Stimulated activated CD8-positive, alpha-beta memory T cell treated with anti-CD3 and anti-CD28 coated beads, Interleukin-7, amount 100 ng/mL, for 24 hours (primary cell): Measurements from ENCODE around the gene MTMR12.
"Not testable (repeated sequence)": the region's sequence is repeated elsewhere in the genome, so short reads cannot be mapped to it uniquely, and the experiment has no call there.

Experiments used
- DNase-seq: peaks from one replicate; pipeline ENCODE4 v3.0.0-alpha.2; 2020; ENCODE audit warnings: low read depth

MTMR12 gene

DNA sequence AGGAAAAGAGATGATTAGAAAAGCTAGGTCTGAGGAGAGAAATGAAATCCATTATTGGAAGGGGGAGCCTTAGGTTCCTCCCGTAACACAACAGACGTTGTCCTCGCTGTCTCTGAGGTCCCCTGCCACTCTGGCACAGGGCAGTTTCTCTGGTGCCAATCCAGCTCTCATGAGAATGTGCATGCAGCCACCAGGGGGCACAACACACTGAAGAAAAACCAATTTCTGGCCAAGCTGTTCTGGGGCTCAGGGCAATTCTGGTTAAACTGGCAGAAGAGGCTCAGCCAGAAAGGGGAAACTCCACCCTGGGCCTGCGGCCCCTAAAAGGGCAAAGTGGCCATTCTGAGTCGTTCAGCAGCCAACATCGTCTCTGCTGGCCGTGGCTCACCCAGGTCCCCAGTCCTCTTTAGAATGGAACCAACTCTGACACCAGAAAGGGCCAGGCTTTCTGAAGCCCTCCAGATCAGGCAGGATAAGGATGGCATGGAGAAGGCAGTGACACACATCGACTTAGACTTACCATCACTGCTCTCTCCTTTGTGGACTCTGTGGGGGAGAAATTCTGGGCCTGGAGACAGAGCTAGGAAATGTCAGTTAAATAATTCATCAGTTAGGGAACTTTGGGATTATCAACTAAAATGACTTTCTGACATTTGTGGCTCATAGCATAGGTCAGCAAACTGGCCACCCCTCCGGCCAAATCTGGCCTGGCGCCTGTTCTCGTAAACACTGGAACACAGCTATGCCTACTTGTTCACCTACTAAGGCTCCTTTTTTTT is 80.1 kb downstream of the MTMR12 start:
- DNase-seq: peak; percentile 57

DNA sequence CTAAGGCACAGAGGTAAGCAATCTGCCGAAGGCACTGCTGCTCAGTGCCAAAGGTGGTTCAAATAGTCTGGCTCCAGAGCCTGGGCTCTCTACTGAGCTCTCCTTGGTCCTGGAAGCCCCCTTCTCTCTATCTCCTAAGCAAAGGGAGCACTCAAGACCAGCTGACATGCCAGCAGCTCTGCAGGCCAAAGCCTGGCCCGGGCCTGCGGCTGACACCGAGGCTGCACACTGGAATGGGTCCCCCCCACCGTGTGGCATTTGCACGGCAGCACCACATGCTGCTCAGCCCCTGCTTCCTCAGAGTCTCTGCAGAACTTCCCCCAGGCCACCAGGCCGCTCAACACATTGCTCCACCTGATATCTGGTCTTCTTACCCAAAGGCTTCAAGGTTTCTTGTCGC is 80.8 kb downstream of the MTMR12 start:
- no peak for DNase-seq

- DNase-seq: no peak
Measured at GRCh38 chr5:32231241-32231640, 81.5 kb downstream of the MTMR12 start.

DNA sequence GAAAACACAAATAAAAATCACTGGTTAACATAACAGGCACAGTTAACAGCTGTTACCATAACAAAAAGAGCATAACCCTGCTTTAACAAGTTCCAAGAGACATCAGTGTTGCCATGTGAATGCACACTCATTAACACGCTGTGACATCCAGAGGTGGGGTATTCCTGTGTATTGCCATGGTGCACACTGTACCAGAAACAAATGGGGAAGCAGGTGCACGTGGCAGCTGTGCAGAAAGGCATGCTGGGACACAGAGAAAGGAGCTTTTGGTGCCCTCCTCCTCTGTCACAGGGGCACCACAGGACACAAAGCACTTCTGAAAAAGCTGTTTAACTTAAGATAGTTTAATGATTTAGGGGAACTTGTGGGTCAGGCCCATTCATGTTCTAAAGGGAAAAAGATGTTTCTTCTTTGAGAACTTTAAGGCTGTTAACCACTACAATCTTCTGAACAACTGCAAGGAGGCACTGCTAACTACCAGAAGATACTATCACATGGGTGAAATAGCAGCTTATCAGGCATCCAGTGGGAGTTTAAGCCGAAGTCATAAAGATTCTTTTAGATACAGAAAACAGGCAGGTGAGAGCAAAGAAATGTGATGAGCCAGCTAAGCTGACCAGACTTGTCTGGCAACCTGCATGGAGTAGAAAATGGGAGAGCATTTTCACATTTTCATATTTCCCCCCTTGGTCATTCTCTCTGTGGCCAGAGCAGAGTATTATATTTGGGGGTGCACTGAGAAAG is 82.2 kb downstream of the MTMR12 start:
- DNase-seq: no peak

DNA sequence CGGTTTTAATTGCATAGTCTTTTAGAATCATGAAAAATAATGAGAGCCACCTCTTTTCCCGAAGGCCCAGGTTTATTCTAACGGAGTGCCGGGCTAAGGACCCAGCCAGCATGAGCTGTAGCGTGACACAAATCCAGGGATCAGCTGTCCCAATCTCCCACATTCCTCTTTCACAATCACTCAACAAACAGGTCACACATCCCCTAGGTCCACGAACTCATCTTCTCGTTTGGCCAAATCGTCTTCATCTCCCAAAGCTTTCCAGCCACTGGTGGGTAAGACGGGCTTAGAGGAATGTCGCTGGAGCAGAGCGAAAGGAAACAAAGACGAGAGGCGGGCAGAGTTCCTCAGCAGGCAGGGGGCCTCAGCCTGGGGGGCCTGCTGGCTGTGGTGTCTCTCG is 83.2 kb downstream of the MTMR12 start:
- DNase-seq: no peak

DNA sequence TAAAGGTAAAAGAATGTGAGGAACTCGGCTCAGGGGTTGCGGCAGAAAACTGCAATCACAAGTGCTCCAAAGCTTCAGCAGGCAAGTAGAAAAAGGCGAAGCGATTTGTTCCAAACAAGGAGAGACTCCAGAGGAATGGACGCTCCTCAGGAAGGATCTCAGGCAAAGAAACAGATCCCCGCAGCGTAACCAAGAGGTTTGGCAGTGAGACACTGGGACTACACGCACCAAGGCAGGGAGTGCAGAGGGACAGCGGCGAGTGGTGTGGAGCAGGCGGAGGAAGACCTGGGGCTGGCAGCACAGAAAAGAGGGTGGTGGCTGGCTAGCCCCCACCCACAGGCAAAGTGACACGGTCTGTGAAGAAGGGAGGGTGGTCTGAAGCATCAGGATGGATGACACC is 83.9 kb downstream of the MTMR12 start:
- DNase-seq: no peak

GRCh38 chr5:32225445-32225844 is 87.3 kb downstream of the MTMR12 start:
- DNase-seq: no peak

DNA sequence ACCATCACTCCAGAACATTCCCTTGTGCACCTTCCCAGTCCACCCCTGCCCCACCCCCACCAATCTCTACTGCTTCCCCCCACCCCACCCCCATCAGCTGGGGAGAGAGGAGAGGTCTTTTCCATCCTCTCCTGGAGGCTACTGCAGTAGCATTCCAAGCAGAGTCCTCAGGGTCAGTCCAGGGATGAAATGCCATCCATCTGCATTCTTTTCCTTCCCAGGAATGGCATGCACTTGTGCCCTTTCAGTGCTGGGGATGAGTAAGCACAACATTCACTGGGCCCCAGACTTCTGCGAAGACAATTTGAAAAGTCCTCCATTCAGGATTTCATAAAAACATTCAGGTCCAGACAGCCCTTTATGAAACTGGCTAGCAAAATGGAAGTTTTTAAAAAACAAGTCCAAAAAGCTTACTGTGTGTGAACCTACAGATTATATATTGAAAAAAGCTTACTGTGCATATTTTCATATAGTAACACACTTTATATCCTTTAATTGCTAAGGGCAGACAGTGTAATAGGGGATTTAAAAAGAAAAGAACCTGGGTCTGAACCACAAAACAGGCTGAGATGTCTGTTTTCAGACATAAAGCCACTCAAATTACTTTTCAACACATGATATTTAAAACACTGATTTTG is 88.6 kb downstream of the MTMR12 start:
- DNase-seq: no peak

GRCh38 chr5:32222723-32223470 is 89.8 kb downstream of the MTMR12 start:
- no peak for DNase-seq

DNA sequence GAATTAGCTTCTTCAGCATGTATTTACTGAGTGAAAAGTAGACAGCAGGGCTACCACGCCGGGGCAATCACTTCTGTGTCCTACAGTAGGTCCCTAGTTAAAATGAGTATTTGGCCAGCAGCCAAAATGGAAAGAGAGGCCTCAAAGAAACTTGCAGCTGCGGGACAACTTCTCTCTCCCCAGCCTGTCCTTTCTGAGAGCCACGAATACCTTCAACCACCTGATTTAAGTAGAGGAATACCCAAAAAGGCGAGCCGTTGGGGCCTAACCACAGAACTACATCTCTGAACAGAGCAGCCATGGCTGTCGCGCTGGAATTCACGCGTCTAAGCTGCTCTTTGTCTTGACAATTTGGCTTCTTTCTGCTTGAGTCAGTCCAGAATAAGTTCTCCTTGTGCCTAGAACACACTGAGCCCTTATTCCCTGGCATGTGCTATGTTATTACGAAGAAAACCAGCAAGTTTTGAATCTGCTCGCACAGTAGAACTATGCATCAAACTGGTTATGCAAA is 94.8 kb downstream of the MTMR12 start:
- no peak for DNase-seq

- not testable (repeated sequence) for DNase-seq
Measured at GRCh38 chr5:32214344-32214743, 98.4 kb downstream of the MTMR12 start.

DNA sequence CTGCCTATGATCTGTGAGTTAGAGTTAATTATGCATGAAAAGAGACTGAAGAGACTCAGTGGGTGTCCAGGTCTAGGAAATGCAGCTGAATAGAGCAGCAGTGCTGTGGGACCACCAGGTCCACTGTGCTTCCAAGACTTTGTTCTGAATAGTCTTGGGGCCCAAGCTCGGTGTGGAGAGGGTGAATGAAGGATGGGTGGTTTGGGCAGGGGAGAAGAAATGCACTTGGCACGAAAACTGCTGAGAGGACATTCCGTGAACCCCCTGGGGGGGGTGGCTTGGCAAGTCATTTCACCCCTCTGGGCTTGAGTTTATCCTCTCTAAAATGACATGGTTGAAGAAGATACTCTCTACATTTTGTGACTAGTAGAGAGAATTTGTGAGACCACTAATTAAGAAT is 102.6 kb downstream of the MTMR12 start:
- DNase-seq: no peak

GRCh38 chr5:32208837-32209236 is 103.9 kb downstream of the MTMR12 start:
- not testable (repeated sequence) for DNase-seq

GRCh38 chr5:32207355-32207634 is 105.4 kb downstream of the MTMR12 start:
- no peak for DNase-seq

GRCh38 chr5:32206509-32207354 is 106.0 kb downstream of the MTMR12 start:
- no peak for DNase-seq

- DNase-seq: no peak
Measured at GRCh38 chr5:32206053-32206452, 106.7 kb downstream of the MTMR12 start.

DNA sequence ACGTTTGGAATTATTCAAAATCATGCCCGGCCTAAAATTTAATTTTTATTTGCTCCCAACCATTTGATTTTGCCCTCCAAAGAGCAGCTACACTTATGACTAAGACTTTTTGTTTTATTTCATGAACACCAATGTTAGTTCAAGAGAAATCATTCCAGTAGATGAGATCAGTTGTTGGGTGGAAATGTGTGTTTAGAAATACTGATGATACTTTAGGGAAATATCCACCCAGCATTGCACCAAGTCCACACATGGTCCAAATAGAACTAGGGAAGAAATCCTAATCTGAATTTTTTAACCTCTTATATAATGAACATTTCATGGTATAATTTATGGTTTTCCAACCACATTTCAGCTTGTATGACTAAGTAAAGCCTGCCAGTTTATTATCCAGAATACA is 110.3 kb downstream of the MTMR12 start:
- DNase-seq: no peak

- no peak for DNase-seq
Measured at GRCh38 chr5:32201122-32201753, 111.5 kb downstream of the MTMR12 start.

DNA sequence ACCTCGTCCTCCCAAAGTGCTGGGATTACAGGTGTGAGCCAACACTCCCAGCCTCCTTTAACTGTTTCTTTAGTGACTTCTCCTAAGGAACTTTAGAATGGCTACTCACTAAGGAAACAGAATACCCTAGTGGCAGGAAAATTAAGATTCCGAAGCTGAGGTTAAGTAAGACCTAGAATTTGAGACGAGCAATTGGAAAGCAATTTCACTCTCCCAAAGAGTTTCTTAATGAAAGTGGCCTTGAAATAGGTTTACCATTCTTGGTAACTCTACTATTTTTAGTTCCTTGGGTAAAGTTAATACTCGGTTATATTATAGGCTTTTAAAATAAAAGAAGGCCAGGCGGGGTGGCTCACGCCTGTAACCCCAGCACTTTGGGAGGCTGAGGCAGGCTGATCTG is 115.7 kb downstream of the MTMR12 start:
- no peak for DNase-seq

DNA sequence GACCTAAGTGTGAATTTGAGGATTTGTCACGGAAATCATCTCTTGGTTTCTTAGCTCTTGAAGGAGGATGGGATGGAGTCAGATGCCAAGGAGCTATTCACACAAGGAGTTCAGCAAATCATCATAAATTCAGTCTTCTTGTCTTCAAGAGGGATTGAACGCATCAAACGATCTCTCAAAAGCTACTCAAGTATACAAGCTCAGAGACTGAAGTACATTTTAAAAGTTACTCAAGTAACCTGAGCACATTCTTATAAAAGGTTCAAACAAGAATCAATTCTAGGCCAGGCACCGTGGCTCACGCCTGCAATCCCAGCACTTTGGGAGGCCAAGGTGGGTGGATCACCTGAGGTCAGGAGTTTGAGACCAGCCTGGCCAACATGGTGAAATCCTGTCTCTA is 117.5 kb downstream of the MTMR12 start:
- no peak for DNase-seq

DNA sequence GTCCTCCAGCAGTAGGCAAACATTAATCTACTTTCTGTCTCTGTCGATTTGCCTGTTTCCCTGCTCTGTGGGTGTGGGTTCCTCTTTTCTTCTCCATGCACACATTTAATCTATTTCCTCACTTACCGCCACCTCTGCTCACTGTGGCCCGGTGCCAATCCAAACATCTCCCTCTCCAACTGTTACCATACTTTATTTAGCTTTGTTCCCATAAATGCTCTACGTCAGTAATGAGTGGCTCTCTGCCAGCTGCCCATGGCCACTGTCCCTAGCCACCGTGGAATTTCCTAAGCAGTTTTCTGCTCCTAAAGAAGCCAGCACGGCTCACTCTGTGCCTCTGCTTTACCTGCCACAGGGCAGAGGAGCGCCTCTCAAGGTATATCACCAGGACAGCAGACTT is 119.1 kb downstream of the MTMR12 start:
- DNase-seq: no peak
